ENCODE measurements around the gene SPATA18.

- no peak for TF ChIP-seq CTCF (IDR thresholded peaks at IDR 0.05)
- no peak for TF ChIP-seq POLR2A (IDR thresholded peaks at IDR 0.05)
These were observed 91.7 kb downstream of the SPATA18 start for GRCh38 chr4:52142816-52143215.

All from sigmoid colon (tissue), 3 donors.